Breast epithelium (tissue), 3 donors: ENCODE data around the gene NR0B1.
A peak's percentile ranks its signal among the peaks of the same experiment; 100 is the strongest.

Experiments
- CTCF ChIP-seq, 3 donors: fragments of 450-650 bp; IDR thresholded peaks; one replicate each; pipeline ENCODE4 v1.5.1; 2016 to 2017; ENCODE audit warnings: antibody characterized with exemption in 3 of 3, mild to moderate bottlenecking in 3 of 3, moderate library complexity in 3 of 3
- POLR2AphosphoS5 ChIP-seq, 3 donors: sonication (generic); formaldehyde crosslinking; IDR thresholded peaks; one replicate each; pipeline ENCODE4 v1.6.1; 2017; ENCODE audit warnings: antibody characterized with exemption in 3 of 3

GRCh38 chrX:30275498-30275897 is 33.7 kb downstream of the NR0B1 start:
- TF ChIP-seq CTCF (IDR thresholded peaks at IDR 0.05), result peak in 1 of 3 donors; percentile 9
- no peak for TF ChIP-seq POLR2AphosphoS5 (IDR thresholded peaks at IDR 0.05)
